Stimulated activated CD4-positive, alpha-beta T cell treated with anti-CD3 and anti-CD28 coated beads, Interleukin-2, amount 100 ng/mL, for 4 hours (primary cell): ENCODE measurements around the gene AP3B2.

ENCODE experiments used
- DNase-seq: peaks from one replicate; pipeline ENCODE4 v3.0.0-alpha.2; 2020; ENCODE audit warnings: low read depth

AP3B2 gene

GRCh38 chr15:82698711-82699345 lies 10.8 kb downstream of the AP3B2 start:
- DNase-seq: no peak

GRCh38 chr15:82697735-82698407 lies 11.8 kb downstream of the AP3B2 start:
- no peak for DNase-seq

GRCh38 chr15:82692171-82692570 lies 17.5 kb downstream of the AP3B2 start:
- DNase-seq: no peak

- no peak for DNase-seq
Measured at GRCh38 chr15:82689147-82689546, 20.5 kb downstream of the AP3B2 start.

- no peak for DNase-seq
Measured at GRCh38 chr15:82688691-82689090, 21.0 kb downstream of the AP3B2 start.

- no peak for DNase-seq
Measured at GRCh38 chr15:82681371-82681770, 28.3 kb downstream of the AP3B2 start.

- DNase-seq: peak; percentile 78
Measured at GRCh38 chr15:82680200-82681102, 29.2 kb downstream of the AP3B2 start.

GRCh38 chr15:82679626-82680199 lies 30.0 kb downstream of the AP3B2 start:
- no peak for DNase-seq

GRCh38 chr15:82677720-82678323 lies 31.9 kb downstream of the AP3B2 start:
- DNase-seq: no peak

- DNase-seq: no peak
Measured at GRCh38 chr15:82674873-82675272, 34.8 kb downstream of the AP3B2 start.

- no peak for DNase-seq
Measured at GRCh38 chr15:82670699-82671098, 39.0 kb downstream of the AP3B2 start.

GRCh38 chr15:82666606-82667005 lies 43.1 kb downstream of the AP3B2 start:
- DNase-seq: no peak

- no peak for DNase-seq
Measured at GRCh38 chr15:82664021-82664420, 45.7 kb downstream of the AP3B2 start.

- no peak for DNase-seq
Measured at GRCh38 chr15:82663186-82663600, 46.5 kb downstream of the AP3B2 start.

GRCh38 chr15:82662641-82663040 lies 47.0 kb downstream of the AP3B2 start:
- DNase-seq: no peak

GRCh38 chr15:82660378-82660777 lies 49.3 kb downstream of the AP3B2 start:
- DNase-seq: no peak

GRCh38 chr15:82656641-82657266 lies 52.9 kb downstream of the AP3B2 start:
- DNase-seq: no peak

- no peak for DNase-seq
Measured at GRCh38 chr15:82655606-82656005, 54.1 kb downstream of the AP3B2 start.

GRCh38 chr15:82653483-82654168 lies 56.0 kb downstream of the AP3B2 start:
- no peak for DNase-seq

GRCh38 chr15:82651708-82652107 lies 58.0 kb downstream of the AP3B2 start:
- no peak for DNase-seq
